GM18498 (cell line): ENCODE results near the gene CENPVL1.
"Not testable (repeated sequence)": the region's sequence is repeated elsewhere in the genome, so short reads cannot be mapped to it uniquely, and the experiment has no call there.

Experiments used
- ATAC-seq: cut with Tn5 transposase; IDR thresholded peaks from one replicate; pipeline ENCODE4 v1.9.1; 2021; ENCODE audit warnings: mild to moderate bottlenecking, moderate library complexity; ENCODE audit not compliant: unreplicated experiment

The CENPVL1 gene

GRCh38 chrX:51710277-51711164, at the start of gene CENPVL1:
CENPVL1 (plus strand) TSS chrX:51710512; CDS start chrX:51710512, 0 bp downstream.
- not testable (repeated sequence) for ATAC-seq

- ATAC-seq = no peak
These were observed 44.3 kb upstream of the CENPVL1 start for GRCh38 chrX:51665981-51666380.

- not testable (repeated sequence) for ATAC-seq
These were observed 30.5 kb upstream of the CENPVL1 start for GRCh38 chrX:51679689-51680433.

DNA sequence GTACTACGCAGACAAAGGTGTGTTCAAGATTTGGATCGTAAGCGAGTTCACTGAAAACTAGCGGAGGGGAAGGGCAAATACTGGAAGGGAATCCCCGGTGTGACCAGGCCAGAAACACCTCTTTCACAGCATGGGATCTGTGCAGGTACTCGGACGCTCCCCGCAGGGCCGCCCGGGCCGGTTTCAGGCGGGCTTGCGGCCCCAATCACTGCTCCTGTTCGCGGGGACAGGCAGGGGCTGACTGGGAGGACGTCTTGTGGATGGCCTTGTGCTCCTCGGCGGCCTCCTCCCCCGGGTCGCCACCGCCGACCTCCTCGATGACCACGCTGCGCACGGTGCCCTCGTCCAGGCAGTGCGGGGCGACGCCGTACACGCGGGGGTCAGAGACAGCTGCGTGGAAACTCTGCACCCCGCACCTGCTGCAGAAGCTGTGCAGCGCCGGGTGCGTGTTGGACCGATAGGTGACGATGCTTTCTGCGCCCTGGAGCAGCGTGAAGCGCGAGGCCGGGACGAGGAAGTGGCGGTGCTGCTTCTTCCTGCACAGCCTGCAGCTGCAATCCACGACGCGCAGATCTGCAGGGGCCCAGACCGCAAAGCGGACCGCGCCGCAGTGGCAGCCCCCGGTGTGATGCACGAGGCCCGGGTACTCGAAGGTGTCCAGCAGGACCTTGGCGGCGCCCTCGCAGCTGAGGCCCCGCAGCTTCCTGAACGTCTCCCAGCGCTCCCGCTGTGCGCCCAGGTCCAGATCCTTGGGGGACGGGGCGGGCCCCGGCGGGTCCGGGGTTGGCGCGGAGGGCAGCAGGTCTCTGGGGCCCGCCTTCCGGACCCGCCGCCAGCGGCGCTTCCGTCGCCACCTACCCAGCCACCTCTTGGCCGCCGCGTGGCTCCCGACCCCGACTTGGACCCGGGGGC, 28.2 kb upstream of the CENPVL1 start:
- not testable (repeated sequence) for ATAC-seq

GRCh38 chrX:51682720-51683062, 27.6 kb upstream of the CENPVL1 start, which contains the start of gene CENPVL2:
CENPVL2 (minus strand) TSS chrX:51682831; CDS start chrX:51682831, 0 bp downstream.
- ATAC-seq = not testable (repeated sequence)

GRCh38 chrX:51694254-51694653, 16.1 kb upstream of the CENPVL1 start:
- ATAC-seq = no peak

DNA sequence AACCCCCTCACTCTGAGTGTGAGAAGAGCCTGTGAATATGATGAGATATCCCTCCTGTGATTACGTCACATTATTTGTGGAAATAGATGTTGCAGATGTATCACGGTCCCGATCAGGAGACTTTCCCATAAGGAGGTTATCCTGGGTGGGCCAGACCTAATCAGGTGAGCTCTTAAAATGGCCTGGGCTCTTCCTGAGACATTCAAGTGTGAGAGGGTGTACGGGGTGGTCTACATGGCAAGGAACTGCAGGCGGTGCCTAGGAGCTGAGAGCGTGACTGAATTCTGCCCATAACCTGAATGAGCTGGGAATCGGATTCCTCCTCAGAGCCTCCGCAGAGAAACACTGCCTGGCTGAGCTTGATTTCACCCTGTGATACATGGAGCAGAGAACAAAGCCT, 12.9 kb upstream of the CENPVL1 start:
- no peak for ATAC-seq

GRCh38 chrX:51712943-51713647, 2.8 kb downstream of the CENPVL1 start:
- not testable (repeated sequence) for ATAC-seq

DNA sequence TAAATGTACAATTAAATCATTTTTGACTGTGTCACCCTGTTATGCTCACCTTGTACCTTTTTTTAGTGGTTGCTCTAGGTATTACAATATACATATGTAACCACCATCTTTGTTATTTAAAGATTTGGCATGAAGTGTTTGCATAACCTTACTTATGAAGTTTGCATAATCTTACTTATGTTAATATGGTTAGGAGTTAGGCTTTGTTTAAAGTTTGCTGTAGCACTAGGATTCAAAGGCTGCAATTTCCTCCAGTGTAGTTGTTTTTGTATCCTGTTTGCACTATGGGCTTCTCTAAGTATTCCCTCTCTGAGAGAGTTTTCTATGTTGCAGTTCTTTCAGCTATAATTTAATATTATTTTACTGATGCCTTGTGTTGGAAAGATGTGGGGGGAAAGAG, 17.9 kb downstream of the CENPVL1 start:
- no peak for ATAC-seq

GRCh38 chrX:51737091-51737490, 26.8 kb downstream of the CENPVL1 start:
- no peak for ATAC-seq

- ATAC-seq = no peak
These were observed 32.3 kb downstream of the CENPVL1 start for GRCh38 chrX:51742586-51742985.

DNA sequence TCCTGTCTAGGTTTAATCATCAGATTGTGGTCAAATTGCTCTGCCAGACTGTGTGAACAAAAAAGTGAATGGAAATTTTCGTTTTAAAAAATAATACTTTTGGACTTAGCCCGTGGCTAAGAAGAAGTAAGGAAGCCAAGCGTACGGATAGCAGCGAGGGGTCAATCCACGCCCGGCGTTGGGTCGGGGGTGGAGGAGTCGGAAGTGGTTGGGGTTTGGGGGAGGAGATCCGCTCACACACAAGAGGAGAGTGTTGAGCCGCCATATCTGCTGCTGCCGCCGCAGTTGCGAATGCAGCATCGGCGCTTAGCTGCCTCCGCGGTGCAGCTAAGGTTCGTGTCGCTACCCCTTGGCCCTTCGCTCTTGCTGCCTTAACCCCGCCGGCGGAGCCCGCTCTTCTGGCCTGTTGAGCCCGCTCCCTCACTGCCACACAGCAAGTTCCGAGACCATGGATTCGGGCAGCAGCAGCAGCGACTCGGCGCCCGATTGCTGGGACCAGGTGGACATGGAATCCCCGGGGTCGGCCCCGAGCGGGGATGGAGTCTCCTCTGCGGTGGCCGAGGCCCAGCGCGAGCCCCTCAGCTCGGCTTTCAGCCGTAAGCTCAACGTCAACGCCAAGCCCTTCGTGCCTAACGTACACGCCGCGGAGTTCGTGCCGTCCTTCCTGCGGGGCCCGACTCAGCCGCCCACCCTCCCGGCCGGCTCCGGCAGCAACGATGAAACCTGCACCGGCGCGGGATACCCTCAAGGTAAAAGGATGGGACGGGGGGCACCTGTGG, 33.1 kb downstream of the CENPVL1 start, which contains the start of gene GSPT2:
TSS of gene GSPT2 (plus strand) at position 264 of the 779 bp plus-strand sequence. CDS start at position 449, 185 bp downstream.
- ATAC-seq = peak; percentile 96

GRCh38 chrX:51747671-51748070, 37.4 kb downstream of the CENPVL1 start:
- ATAC-seq = no peak

GRCh38 chrX:51759055-51759839, 48.9 kb downstream of the CENPVL1 start:
- ATAC-seq = no peak

- no peak for ATAC-seq
These were observed 50.3 kb downstream of the CENPVL1 start for GRCh38 chrX:51760657-51761056.
